ENCODE data around the gene MAP3K15.

Gene MAP3K15

GRCh38 chrX:19388064-19388679, 127.1 kb downstream of the MAP3K15 start:
- DNase-seq = no peak

- no peak for DNase-seq
These were observed 128.6 kb downstream of the MAP3K15 start for GRCh38 chrX:19386679-19387078.

- peak; percentile 75 for DNase-seq
These were observed 132.7 kb downstream of the MAP3K15 start for GRCh38 chrX:19382555-19383145.

- DNase-seq = no peak
These were observed 134.0 kb downstream of the MAP3K15 start for GRCh38 chrX:19381326-19381725.

- DNase-seq = no peak
These were observed 137.5 kb downstream of the MAP3K15 start for GRCh38 chrX:19377799-19378198.

GRCh38 chrX:19375546-19375945, 139.8 kb downstream of the MAP3K15 start:
- DNase-seq = no peak

- DNase-seq = no peak
These were observed 141.9 kb downstream of the MAP3K15 start for GRCh38 chrX:19373351-19373891.

GRCh38 chrX:19372547-19373331, 142.6 kb downstream of the MAP3K15 start:
- peak; percentile 24 for DNase-seq

GRCh38 chrX:19372170-19372546, 143.2 kb downstream of the MAP3K15 start:
- peak; percentile 75 for DNase-seq

GRCh38 chrX:19370061-19370460, 145.2 kb downstream of the MAP3K15 start:
- DNase-seq = no peak

- DNase-seq = no peak
These were observed 146.7 kb downstream of the MAP3K15 start for GRCh38 chrX:19368576-19368975.

GRCh38 chrX:19361701-19362100, 153.6 kb downstream of the MAP3K15 start:
- no peak for DNase-seq

GRCh38 chrX:19360903-19361302, 154.4 kb downstream of the MAP3K15 start:
- DNase-seq = no peak

GRCh38 chrX:19358521-19358920, 156.8 kb downstream of the MAP3K15 start:
- no peak for DNase-seq

GRCh38 chrX:19354625-19355024, 160.7 kb downstream of the MAP3K15 start:
- no peak for DNase-seq

GRCh38 chrX:19350941-19351384, 164.3 kb downstream of the MAP3K15 start:
- no peak for DNase-seq

GRCh38 chrX:19349264-19349663, 166.0 kb downstream of the MAP3K15 start:
- DNase-seq = no peak

GRCh38 chrX:19347916-19348315, 167.4 kb downstream of the MAP3K15 start:
- DNase-seq = no peak

GRCh38 chrX:19344661-19345060, 170.6 kb downstream of the MAP3K15 start:
- no peak for DNase-seq

GRCh38 chrX:19343535-19344408, 171.5 kb downstream of the MAP3K15 start, which contains the start of gene PDHA1:
Gene PDHA1, plus strand, starts transcription at chrX:19343927. Its CDS starts 111 bp downstream, at chrX:19344038.
- peak; percentile 91 for DNase-seq

- no peak for DNase-seq
These were observed 172.2 kb downstream of the MAP3K15 start for GRCh38 chrX:19343085-19343534.

- no peak for DNase-seq
These were observed 172.9 kb downstream of the MAP3K15 start for GRCh38 chrX:19342331-19342906.

Measured in stimulated activated CD8-positive, alpha-beta memory T cell treated with anti-CD3 and anti-CD28 coated beads, Interleukin-4, amount 100 ng/mL, for 48 hours (primary cell).